Tibial nerve (tissue), 4 donors: ENCODE measurements around the gene SP5.

Source experiments
- EP300 ChIP-seq, 2 donors: sonication (generic); formaldehyde crosslinking; IDR thresholded peaks; one replicate each; pipeline ENCODE4 v1.6.1; 2017; ENCODE audit warnings: antibody characterized with exemption in 2 of 2, mild to moderate bottlenecking in 1 of 2
- POLR2A ChIP-seq, 2 donors: fragments of 450-650 bp; IDR thresholded peaks; one replicate each; pipeline ENCODE4 v1.6.1; 2017; ENCODE audit warnings: antibody characterized with exemption in 2 of 2, mild to moderate bottlenecking in 2 of 2, moderate library complexity in 2 of 2
- TF ChIP-seq, protein P1 (sequence below), 5 experiments: fragments of 200-600 bp in 3 of 5; fragments of 450-650 bp in 2 of 5; sonication (generic) in 3 of 5; IDR thresholded peaks; one replicate each; pipeline ENCODE4 v1.5.1; 2016 to 2019; ENCODE audit warnings: antibody characterized with exemption in 5 of 5, mild to moderate bottlenecking in 3 of 5, moderate library complexity in 2 of 5

DNA sequence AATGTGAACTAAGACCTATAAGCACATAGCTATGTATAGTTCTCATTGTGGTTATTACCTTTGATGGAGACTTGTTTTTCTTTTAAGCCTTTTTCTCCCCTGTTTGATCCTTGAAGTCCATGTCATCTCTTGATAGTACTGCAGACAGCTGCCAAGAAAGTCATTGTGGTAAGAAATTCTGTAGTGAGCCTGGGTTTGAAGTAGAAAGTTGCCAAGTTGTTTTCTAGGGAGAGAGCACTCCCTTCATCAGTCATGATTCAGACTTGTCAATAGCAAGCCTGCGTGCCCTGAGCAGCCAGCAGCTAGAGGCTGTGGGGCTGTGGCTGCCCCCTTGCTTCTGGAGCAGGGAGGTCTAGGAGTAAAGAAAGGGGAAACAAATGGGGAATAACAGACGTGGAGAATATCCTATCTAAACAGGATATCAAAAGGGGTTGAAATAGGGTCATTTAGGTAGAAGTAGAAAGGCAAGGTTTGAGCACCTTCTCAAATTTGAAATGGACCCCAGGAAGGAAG lies 8.4 kb downstream of the SP5 start:
- TF ChIP-seq, protein P1, sequence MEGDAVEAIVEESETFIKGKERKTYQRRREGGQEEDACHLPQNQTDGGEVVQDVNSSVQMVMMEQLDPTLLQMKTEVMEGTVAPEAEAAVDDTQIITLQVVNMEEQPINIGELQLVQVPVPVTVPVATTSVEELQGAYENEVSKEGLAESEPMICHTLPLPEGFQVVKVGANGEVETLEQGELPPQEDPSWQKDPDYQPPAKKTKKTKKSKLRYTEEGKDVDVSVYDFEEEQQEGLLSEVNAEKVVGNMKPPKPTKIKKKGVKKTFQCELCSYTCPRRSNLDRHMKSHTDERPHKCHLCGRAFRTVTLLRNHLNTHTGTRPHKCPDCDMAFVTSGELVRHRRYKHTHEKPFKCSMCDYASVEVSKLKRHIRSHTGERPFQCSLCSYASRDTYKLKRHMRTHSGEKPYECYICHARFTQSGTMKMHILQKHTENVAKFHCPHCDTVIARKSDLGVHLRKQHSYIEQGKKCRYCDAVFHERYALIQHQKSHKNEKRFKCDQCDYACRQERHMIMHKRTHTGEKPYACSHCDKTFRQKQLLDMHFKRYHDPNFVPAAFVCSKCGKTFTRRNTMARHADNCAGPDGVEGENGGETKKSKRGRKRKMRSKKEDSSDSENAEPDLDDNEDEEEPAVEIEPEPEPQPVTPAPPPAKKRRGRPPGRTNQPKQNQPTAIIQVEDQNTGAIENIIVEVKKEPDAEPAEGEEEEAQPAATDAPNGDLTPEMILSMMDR (IDR thresholded peaks at IDR 0.05) = no peak
- TF ChIP-seq POLR2A (IDR thresholded peaks at IDR 0.05) (no peak), EP300 (IDR thresholded peaks at IDR 0.05) (no peak)
